B cell (primary cell): ENCODE measurements around the gene CHFR. TPM values are rescaled to one million over a fixed set of nuclear protein-coding genes. Genes with fewer than 3 reads are reported as not detected.

Experiments used
- ATAC-seq: fragments of 200-7000 bp; cut with Tn5 transposase; one replicate; pipeline ENCODE4 v1.10.0; 2021; ENCODE audit warnings: low read depth, mild to moderate bottlenecking, moderate number of reproducible peaks, moderate library complexity
- CTCF ChIA-PET: fragments of 350-600 bp; sonication (Branson Sonifier 250); formaldehyde crosslinking; loops from one replicate; lab custom pipeline; 2021; ENCODE audit warnings: antibody characterized with exemption, inconsistent platforms; lab: Charles Lee
- POLR2A ChIA-PET: fragments of 350-600 bp; sonication (Branson Sonifier 250); formaldehyde crosslinking; loops from one replicate; lab custom pipeline; 2021; ENCODE audit warnings: antibody characterized with exemption; lab: Charles Lee
- DNase-seq: peaks from one replicate; pipeline ENCODE4 v3.0.0; 2013
- H2AFZ ChIP-seq: 2 replicates; pipeline ENCODE4 v1.6.1; 2012; ENCODE audit warnings: mild to moderate bottlenecking, low read depth, low read length; ENCODE audit not compliant: insufficient read depth, poor library complexity, severe bottlenecking
- H3K27ac ChIP-seq, 2 donors: 1 replicate in 1 of 2; 2 replicates in 1 of 2; pipeline ENCODE4 v1.5.1; 2012 to 2013; ENCODE audit warnings: low read length in 2 of 2, mild to moderate bottlenecking in 2 of 2, moderate library complexity in 1 of 2
- H3K27me3 ChIP-seq, 4 experiments: fragments of 200-600 bp in 1 of 4; sonication (generic) in 1 of 4; replicated peaks in 1 of 4; 1 replicate in 2 of 4; 2 replicates in 2 of 4; pipeline versions ENCODE4 v1.6.1 to v1.7.0; 2013 to 2016; ENCODE audit warnings: low read length in 3 of 4, mild to moderate bottlenecking in 2 of 4, mixed read lengths in 1 of 4, moderate library complexity in 1 of 4; ENCODE audit not compliant: insufficient read depth in 4 of 4, control insufficient read depth in 3 of 4; ENCODE audit errors: control extremely low read depth in 1 of 4
- H3K36me3 ChIP-seq, 2 experiments: replicated peaks in 1 of 2; 1 replicate in 1 of 2; 2 replicates in 1 of 2; pipeline versions ENCODE4 v1.6.1 to v1.7.1; 2013; ENCODE audit warnings: low read length in 1 of 2; ENCODE audit not compliant: insufficient read depth in 2 of 2, control insufficient read depth in 1 of 2; ENCODE audit errors: control extremely low read depth in 1 of 2, extremely low read depth in 1 of 2
- H3K4me1 ChIP-seq, 2 donors: fragments of 200-600 bp in 1 of 2; sonication (generic) in 1 of 2; 1 replicate in 1 of 2; 2 replicates in 1 of 2; pipeline versions ENCODE4 v1.5.1 to v1.6.1; 2013 to 2017; ENCODE audit warnings: low read length in 2 of 2; ENCODE audit not compliant: control insufficient read depth in 2 of 2, insufficient read depth in 2 of 2
- H3K4me2 ChIP-seq: replicated peaks from 2 replicates; pipeline ENCODE3; 2012; ENCODE audit warnings: mild to moderate bottlenecking, low read depth, low read length; ENCODE audit not compliant: poor library complexity, severe bottlenecking
- H3K4me3 ChIP-seq, 5 experiments: fragments of 200-600 bp in 1 of 5; sonication (generic) in 1 of 5; 1 replicate in 3 of 5; 2 replicates in 2 of 5; pipeline versions ENCODE4 v1.5.1 to v1.7.0; 2011 to 2016; ENCODE audit warnings: low read length in 4 of 5, mild to moderate bottlenecking in 4 of 5, low read depth in 2 of 5, control low read depth in 1 of 5, moderate library complexity in 1 of 5; ENCODE audit not compliant: insufficient read depth in 1 of 5; ENCODE audit errors: control extremely low read depth in 1 of 5, extremely low read depth in 1 of 5
- H3K79me2 ChIP-seq: fragments of 200-600 bp; sonication (generic); one replicate; pipeline ENCODE4 v1.6.0; 2016; ENCODE audit warnings: low read length; ENCODE audit not compliant: control insufficient read depth, insufficient read depth
- H3K9ac ChIP-seq: fragments of 200-600 bp; sonication (generic); 2 replicates; pipeline ENCODE4 v1.6.1; 2017; ENCODE audit warnings: mild to moderate bottlenecking, low read length, moderate library complexity
- H3K9me3 ChIP-seq, 3 donors: one replicate each; pipeline versions ENCODE4 v1.6.1 to v1.7.1; 2013; ENCODE audit warnings: low read length in 2 of 3; ENCODE audit not compliant: control insufficient read depth in 2 of 3, insufficient read depth in 1 of 3; ENCODE audit errors: control extremely low read depth in 1 of 3
- H4K20me1 ChIP-seq: 2 replicates; pipeline ENCODE4 v1.6.0; 2012; ENCODE audit warnings: mild to moderate bottlenecking, low read length; ENCODE audit not compliant: insufficient read depth, control insufficient read depth, poor library complexity, severe bottlenecking
- H3K27ac Mint-ChIP-seq: one replicate; pipeline ENCODE4 v1.8.0; 2021; ENCODE audit warnings: mixed read lengths
- H3K27me3 Mint-ChIP-seq: one replicate; pipeline ENCODE4 v1.8.0; 2021; ENCODE audit warnings: mixed read lengths
- H3K4me1 Mint-ChIP-seq: one replicate; pipeline ENCODE4 v1.8.0; 2021; ENCODE audit warnings: mixed read lengths
- H3K4me3 Mint-ChIP-seq: one replicate; pipeline ENCODE4 v1.8.0; 2021; ENCODE audit warnings: mixed read lengths
- H3K9me3 Mint-ChIP-seq: one replicate; pipeline ENCODE4 v1.8.0; 2022; ENCODE audit warnings: mixed read lengths; ENCODE audit not compliant: insufficient read depth
- CTCF ChIP-seq: fragments of 200-600 bp; IDR thresholded peaks from one replicate; pipeline ENCODE4 v1.8.0; 2022; ENCODE audit warnings: antibody characterized with exemption, mild to moderate bottlenecking
- EZH2 ChIP-seq: IDR thresholded peaks from 2 replicates; pipeline ENCODE4 v1.6.1; 2012; ENCODE audit warnings: borderline replicate concordance, low read depth, mild to moderate bottlenecking, moderate library complexity, low read length; ENCODE audit not compliant: insufficient read depth, poor library complexity, severe bottlenecking
- WGBS: methylation state at CpG from one replicate; pipeline ENCODE4 v1.1.5; 2013; ENCODE audit warnings: missing lambda C conversion rate; ENCODE audit not compliant: insufficient coverage; 5-methylcytosine and 5-hydroxymethylcytosine counted together
- intact Hi-C: fragments of 100-400 bp; cut with micrococcal nuclease; formaldehyde crosslinking; loops from one replicate; pipeline ENCODE4 v1.10.0; 2022
- polyA plus RNA-seq: library from polyadenylated mRNA; depleted of rRNA; stranded (reverse); fragments of >200 nt; gene quantifications from 2 replicates; pipeline ENCODE4 v1.2.3, GENCODE V29; 2012
- total RNA-seq, 2 donors: library from RNA; stranded (reverse); fragments of 120-200 nt in 1 of 2; gene quantifications; 1 replicate in 1 of 2; 2 replicates in 1 of 2; pipeline versions ENCODE4 v1.2.3 to v1.2.4, GENCODE V29; 2013 to 2022

Gene CHFR
- total and polyA plus RNA-seq, 2 donors (not counting 1 experiment from before 2014, with no cell fraction given), result 83.8 to 92.5 TPM

GRCh38 chr12:132803888-132804287 lies 83.5 kb downstream of the CHFR start:
- no peaks in the 10 kb centered on the region for H3K9me3 ChIP-seq
- Mint-ChIP-seq H3K4me1 (no peaks in the 10 kb centered on the region), H3K27me3 (no peaks in the 10 kb centered on the region), H3K4me3 (no peak overlapping the region), H3K9me3 (no peaks in the 10 kb centered on the region), H3K27ac (no peak overlapping the region)
- DNase-seq, result no peak
- ChIA-PET POLR2A (interaction anchor here (0.6 kb wide), 1 partner anchor 42 kb away, joined by 3 read pairs; no protein-coding TSS in a partner anchor), CTCF (interaction anchor here (1.0 kb wide), 1 partner anchor 15 kb away, joined by 3 read pairs; no protein-coding TSS in a partner anchor)
- H3K4me3 ChIP-seq, result no peak overlapping the region
- H3K79me2 ChIP-seq, result peaks cover 37% of the 10 kb centered on the region
- ATAC-seq, result no peak
- H3K4me1 ChIP-seq, result no peaks in the 10 kb centered on the region
- 98% methylated on average over 11 of the region's 15 CpGs for WGBS
- peaks cover 0 to 71% of the 10 kb centered on the region in 2 experiments for H3K36me3 ChIP-seq
- TF ChIP-seq EZH2, result no peak
- no peak for TF ChIP-seq CTCF
- H3K9ac ChIP-seq, result no peak overlapping the region
- H2AFZ ChIP-seq, result no peak overlapping the region
- intact Hi-C loops, result no loop called here
- peaks cover 37% of the 10 kb centered on the region for H4K20me1 ChIP-seq
- H3K27me3 ChIP-seq, result no peaks in the 10 kb centered on the region
- H3K4me2 ChIP-seq, result no peak overlapping the region
- H3K27ac ChIP-seq, result no peak overlapping the region

- Histone ChIP-seq H3K4me3 (no peak overlapping the region), H3K79me2 (peaks cover 31% of the 10 kb centered on the region), H3K27ac (no peak overlapping the region), H3K9me3 (no peaks in the 10 kb centered on the region), H2AFZ (no peak overlapping the region), H4K20me1 (peaks cover 37% of the 10 kb centered on the region), H3K4me2 (no peak overlapping the region), H3K36me3 (peaks cover 0 to 73% of the 10 kb centered on the region in 2 experiments), H3K4me1 (no peaks in the 10 kb centered on the region), H3K27me3 (no peaks in the 10 kb centered on the region), H3K9ac (no peak overlapping the region)
- Mint-ChIP-seq H3K9me3 (no peaks in the 10 kb centered on the region), H3K27ac (no peak overlapping the region), H3K4me3 (no peak overlapping the region), H3K4me1 (no peaks in the 10 kb centered on the region), H3K27me3 (no peaks in the 10 kb centered on the region)
- TF ChIP-seq CTCF (no peak), EZH2 (no peak)
- intact Hi-C loops, result no loop called here
- POLR2A ChIA-PET, result no interaction called here
- no peak for ATAC-seq
- CTCF ChIA-PET, result no interaction called here
- 98% methylated on average over 13 of the region's 14 CpGs for WGBS
- no peak for DNase-seq
Observed at GRCh38 chr12:132803125-132803524, 84.3 kb downstream of the CHFR start.
